ENCODE results near the gene MYL5.

DNA sequence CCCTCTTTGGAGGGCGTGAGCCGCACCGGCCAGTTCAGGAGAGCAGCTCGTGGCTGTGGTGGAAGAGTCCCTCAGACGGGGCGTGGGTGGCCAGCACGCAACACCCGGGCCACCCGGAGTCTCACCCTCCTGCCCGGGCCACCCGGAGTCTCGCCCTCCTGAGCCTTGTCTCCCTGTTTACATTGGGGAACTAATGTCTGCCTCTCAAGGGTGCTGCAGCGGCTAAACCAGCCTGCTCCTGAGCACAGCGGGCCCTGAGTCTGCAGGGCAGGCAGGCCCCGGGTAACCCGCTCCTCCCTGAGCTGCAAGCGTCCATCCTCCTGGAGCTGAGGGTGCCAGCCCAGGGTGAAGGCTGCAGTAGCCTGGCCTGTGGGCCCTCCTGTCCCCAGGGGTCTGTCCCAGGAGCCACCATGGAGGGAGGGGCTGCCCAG, 46.0 kb upstream of the MYL5 start:
- TF ChIP-seq EZH2 (IDR thresholded peaks at IDR 0.05) (no peak), POLR2AphosphoS5 (IDR thresholded peaks at IDR 0.05; ENCODE audit: borderline replicate concordance, low read depth, low read length) (no peak)

Data from SK-N-MC (cell line).